Activated CD8-positive, alpha-beta T cell treated with anti-CD3 and anti-CD28 coated beads for 36 hours (primary cell): ENCODE data around the gene MYO5C. TPM values are rescaled to one million over a fixed set of nuclear protein-coding genes. Genes with fewer than 3 reads are reported as not detected.

Experiments used
- ATAC-seq: fragments of 200-7000 bp; cut with Tn5 transposase; one replicate; pipeline ENCODE4 v1.10.0; 2021; ENCODE audit warnings: mild to moderate bottlenecking, moderate library complexity
- CTCF ChIA-PET: fragments of 350-600 bp; sonication (Branson Sonifier 250); formaldehyde crosslinking; loops from one replicate; lab custom pipeline; 2021; ENCODE audit warnings: antibody characterized with exemption; lab: Charles Lee
- POLR2A ChIA-PET: fragments of 350-600 bp; sonication (Branson Sonifier 250); formaldehyde crosslinking; loops from one replicate; lab custom pipeline; 2021; ENCODE audit warnings: antibody characterized with exemption; lab: Charles Lee
- DNase-seq: peaks from one replicate; pipeline ENCODE4 v3.0.0-alpha.2; 2020
- H3K27ac Mint-ChIP-seq: one replicate; pipeline ENCODE4 v1.8.0; 2021; ENCODE audit warnings: mild to moderate bottlenecking, mixed read lengths
- H3K27me3 Mint-ChIP-seq: one replicate; pipeline ENCODE4 v1.8.0; 2021; ENCODE audit warnings: mixed read lengths
- H3K36me3 Mint-ChIP-seq: one replicate; pipeline ENCODE4 v1.8.0; 2021; ENCODE audit warnings: low read depth, mixed read lengths
- H3K4me1 Mint-ChIP-seq: one replicate; pipeline ENCODE4 v1.8.0; 2021; ENCODE audit warnings: low read depth, mixed read lengths
- H3K4me3 Mint-ChIP-seq: one replicate; pipeline ENCODE4 v1.8.0; 2021; ENCODE audit warnings: mild to moderate bottlenecking, moderate library complexity, mixed read lengths
- H3K9me3 Mint-ChIP-seq: one replicate; pipeline ENCODE4 v1.8.0; 2021; ENCODE audit warnings: mixed read lengths
- CTCF ChIP-seq: fragments of 200-600 bp; IDR thresholded peaks from one replicate; pipeline ENCODE4 v1.8.0; 2022; ENCODE audit warnings: antibody characterized with exemption, mild to moderate bottlenecking
- intact Hi-C: fragments of 100-400 bp; cut with micrococcal nuclease; formaldehyde crosslinking; loops from one replicate; pipeline ENCODE4 v1.10.0; 2022
- microRNA-seq: library from miRNA; unstranded; fragments of <30 nt; microRNA quantifications from one replicate; pipeline ENCODE4 v1.2.0, GENCODE V29; 2022; ENCODE audit warnings: borderline microRNAs expressed, borderline replicate concordance
- total RNA-seq, 2 experiments: library from RNA; stranded (reverse); gene quantifications; one replicate each; pipeline ENCODE4 v1.2.3, GENCODE V29; 2021

The MYO5C gene
- total RNA-seq, 2 experiments from 2014 or later: 1.3 to 1.9 TPM

- ChIA-PET POLR2A (interaction anchor here (1.2 kb wide), 1 partner anchor 173 kb away, joined by 4 read pairs; no protein-coding TSS in a partner anchor), CTCF (interaction anchor here (1.5 to 2.1 kb wide), 2 partner anchors 64 to 65 kb away, joined by 4 to 8 read pairs; no protein-coding TSS in a partner anchor)
- H3K27ac Mint-ChIP-seq: no peak overlapping the region
- TF ChIP-seq CTCF: no peak
- peaks cover 14% of the 10 kb centered on the region for H3K36me3 Mint-ChIP-seq
- H3K9me3 Mint-ChIP-seq: no peaks in the 10 kb centered on the region
- no peak for ATAC-seq
- intact Hi-C loops: loop anchor here (5.0 kb wide), 1 partner anchor 162 kb away; no protein-coding TSS in a partner anchor
- DNase-seq: no peak
- no peaks in the 10 kb centered on the region for H3K4me1 Mint-ChIP-seq
- no peak overlapping the region for H3K4me3 Mint-ChIP-seq
- no peaks in the 10 kb centered on the region for H3K27me3 Mint-ChIP-seq
Measured at GRCh38 chr15:52143873-52144272, 151.7 kb downstream of the MYO5C start.

Small RNA genes lying within 50 kb of the gene (microRNA-seq; reads per million reads assigned to microRNA genes)
- gene MIR1266: not detected

Other genes starting within 250 kb of the MYO5C start
- not detected for gene BCL2L10, start 183.0 kb downstream of the MYO5C start, total RNA-seq
- 10 to 100 TPM; 16.8 to 17.5 TPM for gene GNB5, start 104.4 kb downstream of the MYO5C start, total RNA-seq
- 10 to 100 TPM; 19.2 to 22.6 TPM for gene MYO5A, start 233.1 kb upstream of the MYO5C start, total RNA-seq